AG09309 (cell line): ENCODE measurements around the gene LCE3C.

Experiments used
- DNase-seq: peaks from one replicate; pipeline ENCODE4 v3.0.0-alpha.2; 2010; ENCODE audit warnings: low read depth
- H3K4me3 ChIP-seq: 2 replicates; pipeline ENCODE4 v1.5.1; 2011; ENCODE audit warnings: mild to moderate bottlenecking, low read depth, low read length, moderate library complexity; ENCODE audit not compliant: control insufficient read depth
- TF ChIP-seq, protein P1 (sequence below): IDR thresholded peaks from 2 replicates; pipeline ENCODE4 v1.5.1; 2011; ENCODE audit warnings: mild to moderate bottlenecking, low read depth, low read length, inconsistent platforms; ENCODE audit not compliant: insufficient read depth, control insufficient read depth; ENCODE audit errors: missing control alignments

The LCE3C gene

GRCh38 chr1:152646656-152647055, 46.6 kb downstream of the LCE3C start:
- DNase-seq, result no peak
- H3K4me3 ChIP-seq, result no peak overlapping the region
- TF ChIP-seq, protein P1, sequence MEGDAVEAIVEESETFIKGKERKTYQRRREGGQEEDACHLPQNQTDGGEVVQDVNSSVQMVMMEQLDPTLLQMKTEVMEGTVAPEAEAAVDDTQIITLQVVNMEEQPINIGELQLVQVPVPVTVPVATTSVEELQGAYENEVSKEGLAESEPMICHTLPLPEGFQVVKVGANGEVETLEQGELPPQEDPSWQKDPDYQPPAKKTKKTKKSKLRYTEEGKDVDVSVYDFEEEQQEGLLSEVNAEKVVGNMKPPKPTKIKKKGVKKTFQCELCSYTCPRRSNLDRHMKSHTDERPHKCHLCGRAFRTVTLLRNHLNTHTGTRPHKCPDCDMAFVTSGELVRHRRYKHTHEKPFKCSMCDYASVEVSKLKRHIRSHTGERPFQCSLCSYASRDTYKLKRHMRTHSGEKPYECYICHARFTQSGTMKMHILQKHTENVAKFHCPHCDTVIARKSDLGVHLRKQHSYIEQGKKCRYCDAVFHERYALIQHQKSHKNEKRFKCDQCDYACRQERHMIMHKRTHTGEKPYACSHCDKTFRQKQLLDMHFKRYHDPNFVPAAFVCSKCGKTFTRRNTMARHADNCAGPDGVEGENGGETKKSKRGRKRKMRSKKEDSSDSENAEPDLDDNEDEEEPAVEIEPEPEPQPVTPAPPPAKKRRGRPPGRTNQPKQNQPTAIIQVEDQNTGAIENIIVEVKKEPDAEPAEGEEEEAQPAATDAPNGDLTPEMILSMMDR, result no peak
